GM18511 (cell line): ENCODE results near the gene TLE7.

ENCODE experiments used
- ATAC-seq: cut with Tn5 transposase; IDR thresholded peaks from one replicate; pipeline ENCODE4 v1.9.1; 2021; ENCODE audit warnings: mild to moderate bottlenecking, moderate library complexity; ENCODE audit not compliant: unreplicated experiment

Gene TLE7

GRCh38 chr16:71442051-71442440 is at the start of gene TLE7:
TLE7 (minus strand) TSS chr16:71442054; CDS start chr16:71433324, 8,730 bp downstream.
- no peak for ATAC-seq

- ATAC-seq, result no peak
Measured at GRCh38 chr16:71491054-71491453, 49.2 kb upstream of the TLE7 start.

GRCh38 chr16:71490361-71490760 is 48.5 kb upstream of the TLE7 start:
- ATAC-seq, result no peak

- ATAC-seq, result no peak
Measured at GRCh38 chr16:71489122-71489521, 47.3 kb upstream of the TLE7 start, which contains the start of gene ZNF19. ZNF19 (minus strand) TSS chr16:71489324; CDS start chr16:71482114, 7,210 bp downstream.

GRCh38 chr16:71484006-71484893 is 42.4 kb upstream of the TLE7 start:
- peak; percentile 96 for ATAC-seq

- ATAC-seq, result no peak
Measured at GRCh38 chr16:71482569-71482968, 40.7 kb upstream of the TLE7 start.

GRCh38 chr16:71480956-71481355 is 39.1 kb upstream of the TLE7 start:
- no peak for ATAC-seq

GRCh38 chr16:71479420-71479819 is 37.6 kb upstream of the TLE7 start:
- ATAC-seq, result no peak

GRCh38 chr16:71476457-71477124 is 34.7 kb upstream of the TLE7 start:
- ATAC-seq, result no peak

GRCh38 chr16:71474864-71475263 is 33.0 kb upstream of the TLE7 start:
- ATAC-seq, result no peak

- ATAC-seq, result no peak
Measured at GRCh38 chr16:71473891-71474290, 32.0 kb upstream of the TLE7 start.

GRCh38 chr16:71472931-71473330 is 31.1 kb upstream of the TLE7 start:
- no peak for ATAC-seq

GRCh38 chr16:71472051-71472450 is 30.2 kb upstream of the TLE7 start:
- no peak for ATAC-seq

- no peak for ATAC-seq
Measured at GRCh38 chr16:71467810-71468209, 26.0 kb upstream of the TLE7 start.

- no peak for ATAC-seq
Measured at GRCh38 chr16:71464231-71464630, 22.4 kb upstream of the TLE7 start.

- ATAC-seq, result peak; percentile 98
Measured at GRCh38 chr16:71461686-71462648, 20.1 kb upstream of the TLE7 start, which contains the start of gene ZNF23. ZNF23 (minus strand) TSS chr16:71462247; CDS start chr16:71456796, 5,451 bp downstream.

GRCh38 chr16:71460941-71461340 is 19.1 kb upstream of the TLE7 start:
- ATAC-seq, result no peak

GRCh38 chr16:71460236-71460635 is 18.4 kb upstream of the TLE7 start:
- ATAC-seq, result no peak

GRCh38 chr16:71459510-71459909 is 17.7 kb upstream of the TLE7 start:
- ATAC-seq, result no peak

GRCh38 chr16:71456801-71457200 is 14.9 kb upstream of the TLE7 start:
- ATAC-seq, result no peak

GRCh38 chr16:71453036-71453435 is 11.2 kb upstream of the TLE7 start:
- no peak for ATAC-seq
